Heart left ventricle (tissue), 16 donors: Measurements from ENCODE around the gene IL25. TPM values are rescaled to one million over a fixed set of nuclear protein-coding genes. Genes with fewer than 3 reads are reported as not detected.

ENCODE experiments used
- ATAC-seq, 4 donors: fragments of 200-7000 bp; cut with Tn5 transposase; one replicate each; pipeline ENCODE4 v1.9.1; 2020 to 2022; ENCODE audit warnings: moderate library complexity in 4 of 4, mild to moderate bottlenecking in 3 of 4, moderate number of reproducible peaks in 1 of 4
- DNase-seq, 5 donors: peaks; one replicate each; pipeline ENCODE4 v3.0.0-alpha.2; 2020
- H3K27ac ChIP-seq, 12 donors: fragments of 200-600 bp; sonication (generic) in 4 of 12; one replicate each; pipeline versions ENCODE4 v1.5.0 to v1.8.0; 2016 to 2022; ENCODE audit warnings: mild to moderate bottlenecking in 2 of 12
- H3K27me3 ChIP-seq, 9 donors: fragments of 200-600 bp; sonication (generic) in 2 of 9; one replicate each; pipeline versions ENCODE4 v1.5.1 to v1.8.0; 2016 to 2022; ENCODE audit warnings: mild to moderate bottlenecking in 3 of 9
- H3K36me3 ChIP-seq, 9 donors: fragments of 200-600 bp; sonication (generic) in 2 of 9; one replicate each; pipeline versions ENCODE4 v1.5.0 to v1.8.0; 2018 to 2022; ENCODE audit warnings: mild to moderate bottlenecking in 2 of 9
- H3K4me1 ChIP-seq, 12 donors: fragments of 200-600 bp; sonication (generic) in 4 of 12; one replicate each; pipeline versions ENCODE4 v1.5.0 to v1.8.0; 2016 to 2022; ENCODE audit warnings: mild to moderate bottlenecking in 3 of 12
- H3K4me3 ChIP-seq, 12 donors: fragments of 200-600 bp; sonication (generic) in 4 of 12; one replicate each; pipeline versions ENCODE4 v1.5.0 to v1.8.0; 2017 to 2022; ENCODE audit warnings: mild to moderate bottlenecking in 9 of 12, moderate library complexity in 4 of 12
- H3K9me3 ChIP-seq, 12 donors: fragments of 200-600 bp; sonication (generic) in 4 of 12; one replicate each; pipeline versions ENCODE4 v1.5.0 to v1.8.0; 2016 to 2022; ENCODE audit warnings: mild to moderate bottlenecking in 1 of 12
- POLR2A ChIP-seq, 2 donors: fragments of 450-650 bp; IDR thresholded peaks; one replicate each; pipeline ENCODE4 v1.6.1; 2017; ENCODE audit warnings: antibody characterized with exemption in 2 of 2, mild to moderate bottlenecking in 2 of 2, moderate library complexity in 2 of 2
- WGBS, 4 donors: extraction: QIAGEN DNeasy Blood & Tissue Kit in 2 of 4; methylation state at CpG; one replicate each; pipeline versions ENCODE4 v1.1.5 to v1.1.7; 2013 to 2018; 5-methylcytosine and 5-hydroxymethylcytosine counted together
- intact Hi-C, 10 donors: fragments of 100-400 bp; cut with DNase I; formaldehyde crosslinking; loops; one replicate each; pipeline versions ENCODE4 v1.11.1 to v1.14.2; 2022
- polyA plus RNA-seq, 2 donors: library from polyadenylated mRNA; stranded (reverse); fragments of 200-250 nt; gene quantifications; one replicate each; pipeline ENCODE4 v1.2.3, GENCODE V29; 2013
- total RNA-seq, 9 donors: library from RNA; depleted of rRNA in 2 of 9; stranded (reverse); fragments of >200 nt in 2 of 9; fragmentation: NEBNext Ultra II Directional in 3 of 9; extraction: Animal tissue kit (Norgen Biotek cat#: 25700) in 3 of 9; gene quantifications; one replicate each; pipeline versions ENCODE4 v1.1.0 to v1.2.4, GENCODE V29; 2016 to 2023
- TF ChIP-seq, protein P1 (sequence below), 12 donors: fragments of 200-600 bp; sonication (generic) in 4 of 12; IDR thresholded peaks; one replicate each; pipeline versions ENCODE4 v1.5.0 to v1.8.0; 2018 to 2022; ENCODE audit warnings: antibody characterized with exemption in 12 of 12, mild to moderate bottlenecking in 5 of 12
- donor health status: ischemic (EF 13 %, LVEDD 7.1; RV severe dilation, severe dysfunction).
- donor health status: healthy with polysubstance abuse.
- donor health status: DM: no; HTN: yes; CAD: no.
- donor health status: DM: no; HTN: no; CAD: no.
- donor health status: ischemic (EF 25% LVEDD 6.9; RV normal size, moderate dysfunction).
- donor health status: ischemic (EF 25% LVEDD 5.7; RV mildly dilated, moderate dysfunction).
- donor health status: healthy.
- donor health status: DM: yes; HTN: yes; CAD: no.
- donor health status: ischemic (EF 35%, LVEDD 5.7; RV mildly dilated, moderate dysfunction).
- donor health status: nonischemic (EF 11% LVEDD 7.7; RV severe dilation, severe dysfunction).
- donor health status: DM: yes; HTN: yes; CAD: no.
- donor health status: PGD.
- donor health status: ischemic (EF 29% LVEDD 5.4; RV normal size, mild dysfunction).
- donor health status: nonischemic (EF 23%, LVEDD 6.1; RV moderate dilation, normal function).

Gene IL25
- total and polyA plus RNA-seq, 11 donors, result 0.29 TPM; not detected in 10

DNA sequence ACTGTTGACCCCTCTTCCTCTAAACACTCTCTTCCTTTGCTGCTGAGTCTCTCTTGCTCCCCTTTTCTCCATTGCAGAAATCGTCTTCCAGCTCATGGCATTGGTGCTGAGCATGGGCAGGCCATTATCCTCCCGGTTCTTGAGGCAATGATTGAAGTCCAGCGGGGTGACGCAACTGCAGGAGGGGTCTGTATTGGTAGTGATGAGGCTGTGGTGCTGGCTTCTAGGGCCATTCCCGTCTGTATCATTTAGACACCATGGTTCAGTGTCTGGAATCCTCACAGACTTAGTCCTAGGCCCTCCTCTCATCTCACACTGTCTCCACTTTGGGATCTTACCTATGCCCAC is 19.2 kb upstream of the IL25 start:
- peaks cover 0 to 6% (median 0%) of the 10 kb centered on the region in 9 donors for H3K36me3 ChIP-seq
- DNase-seq (no peak), ATAC-seq (no peak)
- 76 to 85% (median 83%) methylated on average over 5 of the region's 5 CpGs for WGBS, 4 donors
- H3K4me1 ChIP-seq, result peaks cover 4 to 21% (median 14%) of the 10 kb centered on the region in 12 donors
- intact Hi-C loops, result no loop called here
- peak overlapping the region in 1 of 12 donors; percentile 65 for H3K27ac ChIP-seq
- no peak overlapping the region for H3K4me3 ChIP-seq
- H3K9me3 ChIP-seq, result no peaks in the 10 kb centered on the region
- TF ChIP-seq, protein P1, sequence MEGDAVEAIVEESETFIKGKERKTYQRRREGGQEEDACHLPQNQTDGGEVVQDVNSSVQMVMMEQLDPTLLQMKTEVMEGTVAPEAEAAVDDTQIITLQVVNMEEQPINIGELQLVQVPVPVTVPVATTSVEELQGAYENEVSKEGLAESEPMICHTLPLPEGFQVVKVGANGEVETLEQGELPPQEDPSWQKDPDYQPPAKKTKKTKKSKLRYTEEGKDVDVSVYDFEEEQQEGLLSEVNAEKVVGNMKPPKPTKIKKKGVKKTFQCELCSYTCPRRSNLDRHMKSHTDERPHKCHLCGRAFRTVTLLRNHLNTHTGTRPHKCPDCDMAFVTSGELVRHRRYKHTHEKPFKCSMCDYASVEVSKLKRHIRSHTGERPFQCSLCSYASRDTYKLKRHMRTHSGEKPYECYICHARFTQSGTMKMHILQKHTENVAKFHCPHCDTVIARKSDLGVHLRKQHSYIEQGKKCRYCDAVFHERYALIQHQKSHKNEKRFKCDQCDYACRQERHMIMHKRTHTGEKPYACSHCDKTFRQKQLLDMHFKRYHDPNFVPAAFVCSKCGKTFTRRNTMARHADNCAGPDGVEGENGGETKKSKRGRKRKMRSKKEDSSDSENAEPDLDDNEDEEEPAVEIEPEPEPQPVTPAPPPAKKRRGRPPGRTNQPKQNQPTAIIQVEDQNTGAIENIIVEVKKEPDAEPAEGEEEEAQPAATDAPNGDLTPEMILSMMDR (IDR thresholded peaks at IDR 0.05), result no peak
- no peak for TF ChIP-seq POLR2A (IDR thresholded peaks at IDR 0.05)
- peaks cover 0 to 27% (median 0%) of the 10 kb centered on the region in 9 donors for H3K27me3 ChIP-seq

DNA sequence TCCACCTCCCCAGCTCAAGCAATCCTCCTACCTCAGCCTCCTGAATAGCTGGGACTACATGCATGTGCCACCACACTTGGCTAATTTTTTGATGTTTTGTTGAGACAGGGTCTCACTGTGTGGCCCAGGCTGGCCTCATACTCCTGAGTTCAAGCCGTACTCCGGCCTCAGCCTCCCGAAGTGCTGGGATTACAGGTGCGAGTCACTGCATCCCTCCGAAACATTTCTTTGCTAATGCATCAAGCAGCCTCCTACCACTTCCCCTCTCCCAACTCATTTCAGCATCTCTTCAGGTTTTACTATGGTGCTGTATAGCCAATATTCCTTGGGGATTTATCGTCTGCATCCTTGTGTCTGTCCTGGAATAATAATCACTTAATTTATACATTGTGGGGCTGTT is 17.6 kb upstream of the IL25 start:
- intact Hi-C loops, result no loop called here
- Histone ChIP-seq H3K4me1 (peaks cover 4 to 21% (median 14%) of the 10 kb centered on the region in 12 donors), H3K9me3 (no peaks in the 10 kb centered on the region), H3K27ac (no peak overlapping the region), H3K36me3 (peaks cover 0 to 6% (median 0%) of the 10 kb centered on the region in 9 donors), H3K27me3 (peaks cover 0 to 27% (median 0%) of the 10 kb centered on the region in 9 donors), H3K4me3 (no peak overlapping the region)
- ATAC-seq (no peak), DNase-seq (no peak)
- WGBS, 4 donors, result 77 to 85% (median 82%) methylated on average over 6 of the region's 6 CpGs
- TF ChIP-seq, protein P1 (IDR thresholded peaks at IDR 0.05), result no peak
- no peak for TF ChIP-seq POLR2A (IDR thresholded peaks at IDR 0.05)

DNA sequence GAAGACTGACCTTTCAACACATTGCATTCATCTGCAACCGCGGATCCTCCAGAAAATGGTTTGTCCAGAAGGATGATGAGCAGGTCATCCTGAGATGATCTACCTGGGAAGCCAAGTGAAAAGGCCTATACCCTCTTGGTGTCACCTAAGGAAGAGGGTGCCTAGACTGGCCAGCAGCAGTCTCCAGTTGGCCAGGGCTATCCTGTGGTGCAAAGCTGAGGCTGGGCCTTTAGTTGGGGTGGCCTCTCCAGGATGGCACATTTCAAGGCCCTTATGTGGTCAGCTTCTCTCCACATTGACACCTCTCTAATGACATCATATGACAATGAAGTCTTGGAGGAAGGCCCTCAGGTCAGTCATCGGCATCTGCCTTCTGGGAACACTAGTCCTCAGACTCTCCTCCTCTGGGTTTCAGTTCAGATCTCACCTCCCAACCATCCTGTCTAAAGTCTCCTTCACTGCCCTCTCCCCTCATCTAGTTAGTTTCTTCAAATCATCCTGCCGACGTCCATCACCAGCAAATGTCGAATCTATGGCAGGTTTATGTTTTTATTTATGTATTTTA is 16.7 kb upstream of the IL25 start:
- H3K27me3 ChIP-seq, result peaks cover 0 to 21% (median 0%) of the 10 kb centered on the region in 9 donors
- TF ChIP-seq, protein P1 (IDR thresholded peaks at IDR 0.05), result no peak
- no peak for TF ChIP-seq POLR2A (IDR thresholded peaks at IDR 0.05)
- no peaks in the 10 kb centered on the region for H3K9me3 ChIP-seq
- no peak for DNase-seq
- intact Hi-C loops, result no loop called here
- H3K36me3 ChIP-seq, result peaks cover 0 to 8% (median 0%) of the 10 kb centered on the region in 9 donors
- H3K27ac ChIP-seq, result no peak overlapping the region
- no peak for ATAC-seq
- peaks cover 4 to 22% (median 14%) of the 10 kb centered on the region in 12 donors for H3K4me1 ChIP-seq
- H3K4me3 ChIP-seq, result no peak overlapping the region
- 74 to 91% (median 88%) methylated on average over 6 of the region's 6 CpGs for WGBS, 4 donors

DNA sequence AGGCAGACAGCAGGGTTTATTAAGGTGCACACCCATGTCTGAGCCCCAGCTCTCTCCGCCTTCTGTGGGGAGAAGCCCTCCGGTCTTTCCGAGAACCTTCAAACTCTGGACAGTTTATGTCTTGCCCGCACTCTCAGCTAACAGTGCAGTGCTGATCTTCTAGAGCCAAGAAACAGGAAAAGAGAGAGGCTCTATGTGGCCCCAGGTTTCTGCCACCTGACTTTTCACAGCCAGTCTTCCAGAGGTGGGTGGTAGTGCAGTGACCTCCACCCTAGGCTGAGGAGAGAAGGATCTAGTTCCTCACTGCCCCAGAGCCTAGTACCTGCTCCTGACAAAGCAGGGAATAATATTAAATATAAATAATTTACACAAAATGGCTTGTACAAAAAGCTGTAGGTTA is 15.9 kb upstream of the IL25 start:
- no peaks in the 10 kb centered on the region for H3K9me3 ChIP-seq
- H3K27me3 ChIP-seq, result peaks cover 0 to 16% (median 0%) of the 10 kb centered on the region in 9 donors
- TF ChIP-seq POLR2A (IDR thresholded peaks at IDR 0.05), result no peak
- TF ChIP-seq, protein P1 (IDR thresholded peaks at IDR 0.05), result no peak
- intact Hi-C loops, result no loop called here
- DNase-seq, result no peak
- peaks cover 4 to 21% (median 13%) of the 10 kb centered on the region in 12 donors for H3K4me1 ChIP-seq
- WGBS, 4 donors, result 90 to 98% (median 96%) methylated on average over 4 of the region's 4 CpGs
- H3K4me3 ChIP-seq, result no peak overlapping the region
- no peak overlapping the region for H3K27ac ChIP-seq
- ATAC-seq, result no peak
- H3K36me3 ChIP-seq, result peaks cover 0 to 8% (median 0%) of the 10 kb centered on the region in 9 donors
